NCI-H1436 treated with DMSO at 0.1 percent for 48 hours (cell line): ENCODE results near the gene AQP1.

Source experiments
- DNase-seq: peaks from one replicate; lab custom pipeline; 2025; lab: John Stamatoyannopoulos, UW

Gene AQP1

DNA sequence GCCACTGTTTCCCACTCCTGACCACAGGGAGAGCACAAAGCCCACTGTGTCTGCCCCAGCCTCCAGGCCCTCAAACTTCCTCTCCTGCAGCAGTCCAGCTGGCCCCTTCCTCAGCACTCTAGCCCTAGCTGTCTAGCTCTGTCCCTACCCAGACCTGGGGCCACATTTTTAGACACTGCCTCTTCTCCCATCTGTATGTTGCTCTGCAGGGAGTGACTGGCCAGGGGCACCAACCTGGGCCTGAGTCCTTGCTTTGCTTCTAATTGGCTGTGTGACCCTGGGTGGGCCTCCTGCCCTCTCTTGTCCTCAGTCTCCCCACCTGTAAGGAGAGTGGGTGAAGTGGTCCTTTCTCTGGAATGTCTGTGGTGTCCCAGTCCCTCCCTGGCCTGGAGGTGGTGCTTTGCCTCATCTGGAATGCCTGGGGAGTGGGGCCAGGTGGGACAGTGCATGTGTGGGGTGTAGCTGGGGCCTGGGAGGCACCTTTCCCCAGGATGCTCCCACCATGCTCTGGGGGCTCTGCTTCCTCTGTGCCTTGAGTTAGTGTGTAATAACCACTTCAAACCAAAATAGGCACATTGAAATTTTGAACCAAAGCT lies 25.1 kb downstream of the AQP1 start:
- no peak for DNase-seq

DNA sequence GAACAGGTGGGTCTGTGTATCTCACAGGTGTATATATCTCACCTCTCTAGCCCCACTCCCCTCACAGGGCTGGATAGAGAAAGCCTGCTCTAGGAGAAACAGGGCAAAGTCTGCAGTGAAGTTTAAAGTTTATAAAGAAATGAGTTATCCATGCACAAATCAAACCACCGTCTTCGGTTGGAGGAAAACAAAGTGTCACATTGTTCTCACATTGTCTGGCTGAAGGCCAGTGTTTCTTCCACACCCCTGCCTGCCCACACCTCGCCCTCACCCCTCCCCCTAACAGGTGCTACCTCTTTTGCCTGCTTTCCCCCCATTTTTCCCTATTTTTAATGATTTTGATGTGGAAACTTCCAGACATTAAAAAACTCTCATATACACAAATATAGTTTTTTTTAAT lies 25.8 kb downstream of the AQP1 start:
- DNase-seq: no peak

DNA sequence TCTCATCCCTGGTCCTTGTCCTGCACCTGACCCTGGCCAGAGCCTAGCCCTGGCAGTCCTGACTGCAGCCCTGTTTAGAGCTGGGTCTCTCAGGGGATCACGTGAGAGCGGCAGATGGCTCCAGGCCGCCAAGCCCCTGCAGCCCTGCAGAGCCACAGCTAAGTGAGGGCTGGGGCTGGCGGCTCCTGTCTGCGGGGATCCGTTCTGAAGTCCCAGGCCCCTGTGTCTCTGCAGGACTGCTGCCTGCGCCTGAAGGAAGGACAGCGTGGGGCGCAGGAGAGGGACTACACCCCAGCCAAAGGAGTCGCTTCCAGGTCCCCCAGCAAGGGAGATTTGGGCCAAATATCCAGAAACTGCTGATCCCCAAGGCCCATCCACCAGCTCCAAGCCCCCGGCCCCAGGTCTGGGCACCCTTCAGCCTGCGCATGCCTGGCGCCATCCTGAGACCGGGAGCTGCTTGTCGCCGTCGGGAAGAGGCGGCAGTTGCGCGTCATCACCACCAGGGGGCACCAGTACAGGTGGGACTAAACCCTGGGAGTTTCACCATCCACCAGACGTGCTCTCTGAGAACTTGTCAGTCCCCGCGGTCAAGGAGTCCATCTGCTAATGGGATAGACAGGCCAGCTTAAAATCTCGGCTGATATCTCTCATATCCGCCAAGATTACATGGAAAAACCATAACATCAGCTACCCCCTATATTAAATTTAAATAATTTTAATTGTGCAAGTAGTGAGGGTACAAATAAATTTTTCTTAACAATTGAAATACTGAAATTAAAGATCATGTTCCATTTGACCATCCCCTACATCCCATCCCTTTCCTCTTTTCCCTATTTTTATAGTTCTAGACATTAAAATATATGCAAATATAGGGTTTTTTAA lies 27.0 kb downstream of the AQP1 start:
- DNase-seq: peak; percentile 14

DNA sequence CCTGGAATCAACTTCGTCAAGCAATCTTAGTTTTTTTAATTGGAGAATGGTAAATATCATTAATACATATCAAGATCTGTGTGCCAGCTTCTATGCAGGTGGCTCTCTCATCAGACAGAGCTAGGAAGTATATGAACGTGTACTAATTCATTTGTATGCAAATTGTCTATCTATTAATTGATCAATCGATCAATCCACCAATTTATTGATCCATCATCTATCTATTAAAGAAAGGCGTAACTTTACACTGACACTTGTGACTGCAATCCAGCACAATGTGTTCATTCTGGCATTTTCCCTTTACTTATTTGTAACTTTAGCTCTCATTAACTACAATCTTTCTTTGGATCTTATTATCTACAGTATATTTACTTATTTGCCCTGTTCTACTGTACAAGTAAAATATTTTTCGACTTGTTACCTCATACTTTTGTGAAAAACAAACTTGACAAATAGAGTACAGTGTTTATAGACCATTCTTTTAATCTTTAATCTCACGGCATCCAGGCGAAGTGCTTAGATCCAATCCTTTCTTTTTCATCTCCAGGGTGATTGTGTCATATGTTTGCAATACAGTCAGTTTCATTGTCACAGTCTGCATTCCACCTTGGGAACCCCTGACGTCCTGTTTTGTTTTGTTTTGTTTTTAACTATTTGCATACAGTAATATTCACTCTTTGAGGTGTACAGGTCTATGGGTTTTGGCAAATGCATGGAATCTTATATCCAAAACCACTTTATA lies 30.1 kb downstream of the AQP1 start:
- no peak for DNase-seq

DNA sequence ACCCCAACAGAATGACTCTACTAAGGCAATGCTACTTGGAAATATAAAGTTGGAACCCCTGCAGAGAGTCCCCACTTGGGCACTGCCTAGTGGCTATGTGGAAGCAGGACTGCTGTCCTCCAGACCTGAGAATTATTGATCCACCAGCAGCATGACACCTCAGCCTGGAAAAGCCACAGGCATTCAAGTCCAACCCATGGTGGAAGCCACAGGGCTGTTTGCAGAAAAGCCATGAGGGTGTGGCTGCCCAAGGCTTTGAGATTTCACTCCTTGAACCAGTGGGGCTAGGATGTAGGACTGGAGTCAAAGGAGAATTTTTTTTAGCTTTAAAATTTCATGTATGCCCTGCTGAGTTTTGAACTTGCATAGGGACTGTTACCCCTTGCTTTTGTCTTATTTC lies 38.5 kb downstream of the AQP1 start:
- no peak for DNase-seq

DNA sequence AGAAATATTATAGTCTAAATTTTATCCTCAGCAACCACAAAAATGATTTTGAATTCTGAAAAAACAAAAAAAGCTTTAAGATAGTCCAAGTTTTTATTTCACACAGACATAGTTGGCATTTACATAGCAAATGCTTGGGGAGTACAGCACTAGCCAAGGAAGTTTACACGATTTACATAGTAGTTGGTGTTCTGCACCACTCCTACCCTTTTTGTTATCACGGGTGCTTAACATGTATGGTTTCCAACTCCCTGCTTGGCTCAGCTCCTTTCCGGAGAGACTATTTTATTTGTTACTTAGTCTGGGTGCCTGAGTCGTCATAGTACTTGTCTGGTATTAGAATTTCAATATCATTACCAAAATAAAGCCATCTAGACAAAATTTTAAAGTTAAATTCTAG lies 43.3 kb downstream of the AQP1 start:
- DNase-seq: no peak

DNA sequence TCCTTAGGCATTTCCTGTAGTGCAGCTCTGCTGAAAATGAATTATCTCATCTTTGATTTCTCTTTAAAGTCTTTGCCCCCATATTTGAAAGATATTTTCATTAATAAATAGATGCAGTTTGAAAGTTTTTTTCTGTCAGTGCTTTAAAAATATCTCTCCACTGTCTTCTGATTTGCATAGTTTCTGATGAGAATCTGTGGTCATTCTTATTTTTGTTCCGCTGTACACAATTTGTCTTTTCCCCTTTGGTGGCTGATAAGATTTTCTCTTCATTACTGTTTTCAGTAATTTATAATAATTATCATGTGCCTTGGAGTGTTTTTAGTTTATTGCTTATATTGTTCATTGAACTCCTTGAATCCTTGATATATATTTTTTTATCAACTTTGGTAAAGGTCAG lies 45.1 kb downstream of the AQP1 start:
- no peak for DNase-seq

DNA sequence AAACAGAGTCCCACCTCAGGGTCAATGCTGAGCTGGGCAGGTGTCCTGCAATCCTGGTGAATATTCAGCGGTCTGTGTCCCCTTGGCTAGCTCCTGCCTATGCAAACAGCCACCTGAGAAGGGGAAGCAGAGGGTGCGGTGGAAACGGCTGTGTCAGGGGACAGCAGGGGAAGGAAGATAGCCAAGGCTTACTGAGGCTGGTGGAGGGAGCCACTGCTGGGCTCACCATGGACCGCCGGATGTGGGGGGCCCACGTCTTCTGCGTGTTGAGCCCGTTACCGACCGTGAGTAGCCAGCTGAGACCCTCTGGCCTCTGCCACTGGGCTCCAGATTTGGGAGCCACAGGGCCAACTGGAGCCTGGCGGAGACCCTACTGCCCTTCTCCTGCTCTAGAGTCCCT lies 52.2 kb downstream of the AQP1 start, which contains the start of gene GHRHR:
Gene GHRHR (plus strand): TSS at position 112 of the 400 bp plus-strand sequence. CDS start 116 bp downstream, at position 228.
- no peak for DNase-seq

DNA sequence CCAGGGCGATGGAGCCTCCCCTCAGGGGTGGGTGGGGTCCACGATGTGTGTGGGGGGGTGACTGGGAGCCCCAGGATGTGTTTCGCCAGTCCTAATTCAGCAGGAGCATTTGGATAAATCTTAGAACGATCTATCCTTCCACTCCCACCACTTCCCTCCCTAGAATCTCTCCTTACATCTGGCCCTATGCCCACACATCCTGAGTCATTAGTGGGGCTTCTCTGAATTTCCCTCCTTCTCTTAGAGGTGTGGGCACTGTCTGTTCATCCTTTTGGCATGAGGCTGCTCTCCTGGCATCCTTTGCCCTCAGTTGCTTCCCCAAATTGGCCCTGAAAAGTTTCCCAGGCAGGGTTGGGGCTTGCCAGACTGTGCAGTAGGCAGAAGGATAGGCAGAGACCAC lies 53.7 kb downstream of the AQP1 start:
- DNase-seq: no peak

DNA sequence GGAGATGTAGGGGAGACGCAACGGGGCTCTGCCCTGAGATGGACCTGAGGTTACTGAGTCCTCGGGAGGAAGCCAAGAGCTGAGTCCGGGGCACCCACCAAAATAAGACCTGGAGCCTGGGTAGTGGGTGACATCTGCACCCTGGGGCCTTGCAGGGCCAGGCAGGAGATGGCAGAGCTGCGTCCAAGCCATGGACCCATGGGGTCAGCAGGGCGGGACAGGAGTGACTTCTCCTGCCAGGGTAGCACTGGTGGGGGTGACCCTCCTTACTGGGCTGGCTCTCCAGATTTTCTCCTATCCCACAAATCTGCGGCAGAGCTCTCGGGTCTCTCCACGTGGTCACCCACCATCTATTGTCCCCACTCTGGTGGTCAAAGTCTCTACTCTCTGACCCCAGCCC lies 54.2 kb downstream of the AQP1 start:
- DNase-seq: no peak

DNA sequence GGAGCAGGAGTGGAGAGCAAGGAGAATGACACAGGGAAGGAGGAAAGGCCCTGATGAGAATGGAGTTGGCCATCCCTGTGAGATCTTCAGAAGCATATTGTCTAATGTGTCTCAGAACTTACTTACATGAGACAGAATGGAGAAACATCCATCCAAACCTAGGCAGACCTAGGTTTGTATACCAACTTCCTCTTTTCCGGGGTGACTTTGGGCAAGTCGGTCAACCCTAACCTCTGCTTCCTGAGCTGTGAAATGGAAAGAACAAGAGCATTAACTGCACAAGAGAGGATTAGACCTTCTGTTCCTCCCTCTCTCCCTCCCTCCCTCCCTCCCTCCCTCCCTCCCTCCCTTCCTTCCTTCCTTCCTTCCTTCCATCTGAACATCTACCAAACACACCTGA lies 56.6 kb downstream of the AQP1 start:
- DNase-seq: no peak

DNA sequence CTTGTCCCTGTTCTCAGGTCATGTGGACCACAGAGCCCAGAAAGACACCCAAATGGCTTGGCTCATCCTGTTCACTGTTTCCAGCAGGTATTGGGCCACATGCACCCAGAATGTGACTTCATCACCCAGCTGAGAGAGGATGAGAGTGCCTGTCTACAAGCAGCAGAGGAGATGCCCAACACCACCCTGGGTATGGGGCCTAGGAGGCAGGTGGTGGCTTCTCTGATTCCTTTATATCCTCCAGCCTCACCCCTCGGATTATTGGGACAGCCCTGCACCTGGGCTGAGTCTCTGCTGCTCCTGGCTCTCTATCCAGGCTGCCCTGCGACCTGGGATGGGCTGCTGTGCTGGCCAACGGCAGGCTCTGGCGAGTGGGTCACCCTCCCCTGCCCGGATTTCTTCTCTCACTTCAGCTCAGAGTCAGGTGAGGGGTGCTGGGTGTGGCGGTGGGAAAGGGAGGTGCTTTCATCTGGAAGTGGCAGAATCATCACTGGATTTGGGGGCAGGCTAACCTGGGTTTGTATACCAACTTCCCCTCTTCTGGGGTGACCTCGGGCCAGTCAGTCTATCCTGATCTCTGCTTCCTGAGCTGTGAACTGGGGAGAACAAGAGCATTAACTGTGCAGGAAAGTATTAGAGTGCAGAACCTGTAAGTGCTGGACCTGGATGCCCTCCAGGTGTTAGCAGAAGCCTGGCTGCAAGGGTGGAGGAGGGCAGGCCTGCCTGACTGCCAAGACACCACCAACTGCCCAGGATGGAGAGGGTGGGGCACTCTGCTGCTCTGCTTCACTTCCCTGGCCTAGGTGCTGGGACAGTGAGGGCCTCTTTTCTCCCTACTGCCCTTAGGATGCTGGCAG lies 57.3 kb downstream of the AQP1 start:
- no peak for DNase-seq

DNA sequence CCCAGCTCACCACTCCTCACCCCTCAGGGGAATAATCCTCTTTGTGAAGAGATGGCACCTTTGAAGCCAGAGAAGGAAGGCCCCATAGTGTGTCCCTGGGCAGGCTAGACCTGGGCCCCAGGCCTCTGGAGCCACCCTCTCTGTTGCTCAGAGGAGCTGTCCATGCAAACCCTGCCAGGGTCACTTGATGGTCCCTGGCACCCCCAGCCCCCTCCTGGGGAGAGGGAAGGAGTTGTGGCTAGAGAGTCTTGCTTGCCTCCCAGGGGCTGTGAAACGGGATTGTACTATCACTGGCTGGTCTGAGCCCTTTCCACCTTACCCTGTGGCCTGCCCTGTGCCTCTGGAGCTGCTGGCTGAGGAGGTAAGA lies 57.9 kb downstream of the AQP1 start:
- no peak for DNase-seq

DNA sequence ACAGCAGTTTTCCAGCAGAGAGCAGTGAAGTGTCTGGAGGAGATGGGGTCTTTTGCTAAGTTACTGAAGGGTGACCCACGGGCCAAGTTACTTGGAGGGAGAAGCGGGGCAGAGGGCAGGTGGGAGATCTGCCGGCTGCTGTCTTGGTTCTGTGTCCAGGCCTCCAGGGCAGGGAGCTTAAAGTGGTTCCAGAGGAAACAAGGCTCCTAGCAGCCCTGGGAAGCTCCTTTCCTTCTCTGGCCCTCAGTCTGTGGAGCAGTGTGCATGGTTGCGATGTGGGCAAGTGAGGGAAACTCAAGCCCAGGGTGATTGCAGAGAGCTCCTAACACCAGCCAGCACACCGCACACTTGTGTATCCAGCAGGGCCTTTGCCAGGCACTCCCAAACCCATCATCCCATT lies 58.4 kb downstream of the AQP1 start:
- no peak for DNase-seq

DNA sequence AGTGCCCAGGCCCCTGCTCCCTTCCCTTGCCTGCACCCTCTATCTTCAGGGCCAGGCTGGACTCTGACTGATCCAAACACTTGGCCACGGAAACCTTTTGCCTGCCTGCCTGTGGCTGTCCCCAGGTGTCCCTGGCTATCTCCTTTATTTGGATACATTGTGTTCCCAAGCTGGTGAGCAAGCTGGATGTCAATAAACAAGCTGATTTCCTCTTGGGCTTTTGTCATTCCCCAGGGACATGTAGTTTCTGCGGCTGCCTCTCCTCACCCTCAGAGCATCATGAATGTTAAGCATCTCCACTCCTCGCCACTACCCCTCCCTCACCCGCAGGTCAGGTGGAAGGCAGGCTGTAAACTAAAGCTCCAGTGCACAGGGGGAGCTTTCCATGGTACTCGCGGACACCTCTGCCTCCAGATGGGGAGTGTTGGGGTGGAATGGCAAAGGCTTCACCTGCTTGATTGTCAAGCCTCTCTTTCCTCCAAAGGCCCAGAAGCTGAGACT lies 59.0 kb downstream of the AQP1 start:
- DNase-seq: no peak

DNA sequence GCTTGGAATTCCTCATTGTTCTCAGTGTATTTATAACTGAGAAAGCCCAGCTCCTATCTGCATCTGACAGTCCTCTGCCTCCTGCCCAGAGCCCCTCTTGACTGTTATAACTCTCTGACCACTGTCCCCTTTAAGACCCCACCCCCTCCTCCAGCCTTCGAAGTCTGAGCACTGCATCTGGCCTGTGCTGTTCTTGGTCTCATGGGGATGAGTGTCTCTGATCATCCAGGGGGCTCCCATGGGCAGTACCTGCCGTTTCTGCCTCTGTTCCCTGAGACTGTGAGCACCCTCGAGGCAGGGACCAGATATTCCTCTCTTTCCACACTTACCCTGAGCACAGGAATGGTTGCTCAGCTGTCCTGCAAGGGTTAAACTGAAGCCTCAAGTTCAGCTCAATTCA lies 59.8 kb downstream of the AQP1 start:
- DNase-seq: no peak

DNA sequence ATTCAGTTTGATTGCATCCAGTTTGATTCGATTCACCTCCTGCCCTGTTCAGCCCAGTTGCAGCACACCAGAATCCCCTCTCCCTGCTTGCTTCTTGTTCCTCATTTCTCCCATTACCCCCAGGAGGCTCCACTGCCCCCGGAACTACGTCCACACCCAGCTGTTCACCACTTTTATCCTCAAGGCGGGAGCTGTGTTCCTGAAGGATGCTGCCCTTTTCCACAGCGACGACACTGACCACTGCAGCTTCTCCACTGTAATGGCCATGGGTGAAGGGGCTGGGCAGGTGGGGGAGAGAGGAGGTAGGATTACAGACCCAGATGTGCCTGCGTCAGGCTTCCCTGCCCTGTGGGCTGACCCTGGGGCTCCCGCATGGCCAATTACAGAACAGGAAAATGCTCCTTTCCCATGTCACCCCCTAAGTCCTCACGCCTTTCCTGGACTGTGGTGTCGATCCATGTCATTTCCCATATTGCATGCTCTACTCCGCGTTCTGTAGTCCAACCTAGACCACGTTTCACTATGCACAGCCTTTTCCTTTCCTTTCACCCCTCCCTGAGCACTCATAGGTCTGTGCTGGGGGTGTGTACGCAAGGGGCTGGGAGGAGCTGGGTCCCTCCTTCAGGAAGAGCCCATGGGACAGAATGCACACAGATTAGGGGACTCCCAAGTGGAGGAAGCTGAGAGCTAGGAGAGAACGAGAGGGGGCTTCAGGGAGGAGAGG lies 60.3 kb downstream of the AQP1 start:
- DNase-seq: no peak

DNA sequence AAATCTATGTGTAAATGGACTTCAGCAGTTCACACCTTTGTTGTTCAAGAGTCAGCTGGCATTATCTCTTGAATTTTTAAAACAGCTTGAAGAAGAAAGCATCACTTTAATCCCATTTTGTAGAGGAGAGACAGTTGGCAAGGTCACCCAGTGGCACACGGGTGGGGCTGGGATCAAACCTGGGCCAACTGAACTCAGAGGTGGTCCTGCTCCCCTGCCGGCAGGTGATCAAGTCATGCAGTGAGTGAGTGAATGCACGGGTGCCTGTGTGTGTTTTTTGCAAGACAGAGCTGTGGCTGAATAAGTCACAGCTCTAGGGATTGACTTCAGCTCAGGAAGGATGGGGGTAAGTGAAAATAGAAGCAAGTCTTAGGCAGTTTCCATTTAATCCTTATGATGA lies 61.6 kb downstream of the AQP1 start:
- no peak for DNase-seq

DNA sequence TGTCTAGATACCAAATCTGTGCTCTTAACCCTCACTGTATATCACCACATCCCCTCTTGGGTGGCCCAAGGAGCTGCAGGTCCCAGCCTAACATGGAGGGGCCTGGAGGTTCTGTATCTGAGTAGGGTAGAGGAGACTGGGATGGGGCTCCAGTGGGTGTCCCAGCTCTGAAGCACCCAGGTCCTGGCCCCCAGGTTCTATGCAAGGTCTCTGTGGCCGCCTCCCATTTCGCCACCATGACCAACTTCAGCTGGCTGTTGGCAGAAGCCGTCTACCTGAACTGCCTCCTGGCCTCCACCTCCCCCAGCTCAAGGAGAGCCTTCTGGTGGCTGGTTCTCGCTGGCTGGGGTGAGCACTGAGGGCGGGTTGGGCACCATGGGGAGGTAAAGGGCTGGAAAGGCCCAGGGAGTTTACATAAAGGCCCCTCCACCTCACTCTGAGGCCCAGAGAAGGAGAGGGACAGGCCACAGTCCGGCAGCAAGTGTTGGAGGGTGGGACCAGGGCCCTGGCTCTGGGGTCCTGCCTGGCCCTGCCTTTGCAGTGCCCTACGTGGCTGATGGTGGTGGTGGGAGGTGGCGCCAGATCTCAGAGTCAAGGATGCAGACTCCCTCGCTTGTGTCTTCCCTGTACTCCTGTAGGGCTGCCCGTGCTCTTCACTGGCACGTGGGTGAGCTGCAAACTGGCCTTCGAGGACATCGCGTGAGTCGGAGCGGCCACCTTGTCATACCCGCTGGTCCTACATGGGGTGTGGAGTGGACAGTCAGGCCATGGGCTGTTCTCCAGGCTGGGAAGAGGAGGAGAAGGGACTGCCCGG lies 62.3 kb downstream of the AQP1 start:
- no peak for DNase-seq

DNA sequence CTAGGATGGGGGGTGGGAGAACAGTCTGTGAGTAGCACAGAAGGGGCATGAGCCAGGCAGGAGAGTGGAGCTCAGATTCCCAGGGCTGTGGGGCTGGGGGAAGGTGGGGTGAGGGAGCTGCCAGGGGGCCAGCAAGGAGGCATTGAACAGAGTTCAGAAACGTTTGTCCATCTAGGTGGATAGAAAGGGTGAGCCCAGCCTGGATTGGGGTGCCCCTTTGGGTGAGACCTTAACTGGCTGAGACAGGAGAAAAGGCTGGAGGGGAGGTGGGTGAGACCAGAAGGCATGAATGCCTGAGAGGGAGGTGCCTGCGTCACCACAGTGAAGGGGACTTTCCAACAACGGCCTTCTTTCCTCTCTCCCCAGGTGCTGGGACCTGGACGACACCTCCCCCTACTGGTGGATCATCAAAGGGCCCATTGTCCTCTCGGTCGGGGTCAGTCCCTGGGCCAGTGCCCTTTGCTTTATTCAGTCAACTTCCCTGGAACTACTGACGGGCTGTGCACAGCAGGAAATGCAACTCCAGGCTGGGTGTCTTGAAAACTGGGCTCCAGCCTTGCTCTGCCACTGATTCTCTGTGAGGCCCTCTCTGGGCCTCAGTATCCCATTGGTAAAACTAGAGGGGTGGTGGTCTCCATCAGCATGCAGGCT lies 63.1 kb downstream of the AQP1 start:
- no peak for DNase-seq
